Stimulated activated CD8-positive, alpha-beta memory T cell treated with anti-CD3 and anti-CD28 coated beads, Interleukin-2, amount 100 ng/mL, for 1 hour (primary cell): ENCODE data around the gene SLC7A6.

Source experiments
- DNase-seq, 2 donors: peaks; one replicate each; pipeline ENCODE4 v3.0.0-alpha.2; 2020; ENCODE audit warnings: low read depth in 2 of 2

SLC7A6 gene

DNA sequence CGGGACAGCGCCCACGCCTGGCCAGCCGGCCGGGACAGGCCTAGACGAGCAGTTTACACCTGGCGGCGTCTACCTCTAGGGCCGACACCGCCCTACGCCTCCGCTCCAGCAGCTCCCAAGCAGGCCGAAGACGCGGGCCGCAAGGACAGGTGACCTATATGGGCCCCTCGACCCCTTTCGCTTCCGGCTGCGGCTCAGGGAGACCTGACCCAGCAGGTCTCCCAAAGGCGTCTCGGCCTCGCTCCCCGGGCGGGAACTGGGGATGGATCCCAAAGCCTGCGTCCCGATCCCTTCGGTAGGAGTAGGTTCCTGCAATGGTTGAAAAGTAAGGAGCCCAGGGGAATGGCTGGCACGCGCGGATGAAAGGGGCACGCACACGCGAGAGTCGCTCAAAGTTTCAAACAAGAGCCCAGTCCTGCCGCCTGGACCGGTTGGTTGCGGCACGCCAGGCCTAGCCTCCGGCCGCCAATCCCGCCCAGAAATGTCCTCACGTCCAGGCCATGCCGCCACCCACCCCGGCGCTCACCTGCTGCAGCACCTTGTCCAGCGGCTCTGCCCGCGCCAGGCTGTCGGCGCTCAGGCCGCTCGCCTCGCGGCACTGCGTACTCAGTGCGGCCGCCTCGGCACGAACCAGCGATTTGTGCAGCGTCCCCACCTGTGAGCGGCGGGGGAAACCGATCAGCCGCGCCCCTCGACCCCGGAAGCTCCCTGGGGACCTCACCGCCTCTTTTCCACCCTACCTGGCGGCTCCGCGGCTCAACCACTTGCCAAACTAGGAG is 29.0 kb upstream of the SLC7A6 start:
- DNase-seq = no peak

DNA sequence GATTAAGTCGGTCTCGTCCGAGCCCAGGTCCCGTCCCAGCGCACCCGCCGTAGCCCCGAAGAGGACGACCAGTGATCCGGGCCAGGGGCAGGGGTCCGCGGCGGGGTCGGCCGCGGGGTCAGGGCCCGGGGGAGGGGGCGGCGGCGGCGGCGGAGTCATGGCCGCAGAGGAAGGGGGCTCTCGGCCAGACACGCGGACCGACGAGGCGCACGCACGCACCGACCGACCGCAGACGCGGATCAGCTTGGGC is 28.5 kb upstream of the SLC7A6 start, which contains the start of gene ESRP2:
TSS of gene ESRP2 (minus strand) at position 241 of the 250 bp plus-strand sequence. CDS start at position 159, 82 bp downstream.
- DNase-seq = no peak

DNA sequence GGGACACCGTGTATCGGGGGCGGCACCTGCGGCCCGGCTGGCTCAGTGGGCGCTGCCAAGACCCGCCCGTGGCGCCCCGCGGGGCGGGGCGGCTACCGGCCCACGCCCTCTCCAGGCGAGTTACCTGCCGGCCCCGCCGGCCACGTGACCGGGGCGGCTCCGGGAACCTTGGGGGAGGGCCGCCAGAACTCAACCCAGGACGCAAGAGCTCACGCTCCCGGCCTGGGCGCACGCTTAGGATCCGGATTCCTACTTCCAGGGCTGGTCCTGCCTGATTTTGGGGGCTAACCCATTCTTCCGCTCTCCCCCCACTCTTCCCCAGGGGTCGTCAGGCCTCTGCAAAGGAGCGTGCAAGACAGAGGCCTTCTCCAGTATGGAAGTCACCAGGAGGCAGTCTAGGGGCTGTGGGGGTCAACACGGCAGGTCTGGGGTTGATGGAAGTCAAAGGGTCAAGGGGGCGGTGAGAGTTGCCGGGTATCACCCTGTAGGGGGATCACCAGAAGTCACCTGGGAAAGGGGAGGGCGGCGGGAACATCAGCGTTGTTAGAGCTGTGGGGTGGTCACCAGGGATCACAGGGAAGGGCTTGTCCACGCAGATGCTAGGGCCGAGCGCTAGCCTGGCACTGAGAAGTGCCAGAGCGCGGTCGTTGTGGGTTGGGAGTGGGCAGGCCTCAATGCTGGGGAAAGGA is 28.0 kb upstream of the SLC7A6 start:
- DNase-seq = no peak

DNA sequence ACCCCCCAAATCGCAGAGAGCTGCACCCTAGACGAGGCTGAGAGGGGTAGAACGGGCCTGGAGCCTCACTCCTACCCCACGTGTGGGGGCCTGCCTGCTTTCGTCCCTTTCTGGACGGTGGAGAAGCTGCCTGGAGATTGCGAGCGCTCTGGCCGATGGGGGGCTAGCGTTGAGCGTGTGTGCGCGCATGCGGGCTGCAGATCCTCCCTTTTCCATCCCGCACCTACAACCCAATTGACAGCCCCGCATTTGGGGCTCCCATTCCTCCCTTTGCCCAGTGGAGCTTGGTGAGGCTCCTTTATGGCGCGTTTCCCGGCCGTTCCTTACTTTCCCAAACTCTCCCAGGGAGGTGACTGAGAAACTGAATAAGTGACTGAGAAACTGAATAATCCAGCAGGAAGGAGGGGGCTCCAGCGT is 27.5 kb upstream of the SLC7A6 start:
- DNase-seq = no peak

DNA sequence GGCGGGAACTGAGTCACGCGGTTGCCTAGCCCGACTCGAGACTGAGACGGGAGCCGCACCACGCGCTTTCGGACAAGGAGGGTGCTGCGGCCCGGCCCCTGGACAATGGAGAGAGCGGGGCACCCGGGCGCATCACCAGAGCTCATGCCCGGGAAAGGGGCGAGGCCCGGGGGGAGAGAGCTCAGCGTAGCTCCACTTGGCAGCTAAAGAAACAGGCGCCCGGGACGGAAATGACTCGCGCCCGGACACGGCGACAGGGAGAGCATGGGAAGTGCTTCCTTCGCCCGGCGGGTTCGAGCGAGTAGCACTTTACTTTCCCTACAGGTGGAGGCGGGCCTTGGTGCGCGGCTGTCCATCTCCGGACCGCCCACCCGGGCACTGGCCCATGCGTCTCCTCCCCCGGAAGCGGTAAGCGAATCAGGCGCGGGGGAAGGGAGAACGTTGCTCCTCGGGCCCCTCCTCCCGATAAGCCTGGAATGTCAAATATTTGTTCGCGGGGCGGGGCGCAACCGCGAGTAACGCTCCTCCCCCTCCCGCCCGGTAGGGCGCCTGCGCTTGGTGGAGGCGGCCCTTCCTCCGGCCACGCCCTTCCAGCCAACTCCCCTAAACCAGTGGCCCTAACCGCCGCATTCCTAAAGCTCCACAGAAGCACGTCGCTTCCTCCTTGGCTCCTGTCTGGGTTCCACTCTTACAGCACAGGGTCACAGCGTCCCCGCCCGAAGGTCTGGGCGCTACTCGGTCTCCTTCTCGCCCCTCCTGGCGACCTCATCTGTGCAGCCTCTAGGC is 26.9 kb upstream of the SLC7A6 start:
- peak; percentile 69 to 74 for DNase-seq

DNA sequence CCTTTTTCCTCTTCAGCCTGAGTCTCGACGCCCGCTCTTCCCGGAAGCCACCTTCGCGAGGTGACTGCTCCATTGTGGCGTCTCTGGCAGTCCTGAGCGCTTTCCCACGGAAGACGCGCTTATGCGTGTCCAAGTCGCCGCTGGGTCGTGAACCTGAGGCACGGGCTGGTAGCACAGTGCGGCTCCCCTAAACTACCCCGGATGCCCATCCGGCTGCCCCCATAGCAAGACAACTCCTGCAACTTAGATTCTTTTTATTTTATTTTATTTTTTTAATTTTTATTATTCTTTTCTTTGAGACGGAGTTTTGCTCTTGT is 26.3 kb upstream of the SLC7A6 start:
- no peak for DNase-seq

DNA sequence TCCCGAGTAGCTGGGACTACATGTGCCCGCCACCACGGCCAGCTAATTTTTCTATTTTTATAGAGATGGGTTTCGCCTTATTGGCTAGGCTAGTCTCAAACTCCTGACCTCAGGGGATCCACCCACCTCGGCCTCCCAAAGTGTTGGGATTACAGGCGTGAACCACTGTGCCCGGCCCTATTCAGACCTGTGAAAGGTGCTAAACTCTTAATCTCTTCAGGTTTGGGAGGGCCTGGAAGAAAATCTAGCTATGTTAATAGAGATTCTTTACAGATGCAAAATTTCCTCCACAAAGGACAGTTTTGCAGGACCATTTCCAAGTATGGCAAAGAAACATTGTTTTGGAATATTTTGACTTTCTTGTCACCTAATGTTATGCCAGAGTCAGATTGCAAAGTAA is 22.2 kb upstream of the SLC7A6 start:
- DNase-seq = no peak

DNA sequence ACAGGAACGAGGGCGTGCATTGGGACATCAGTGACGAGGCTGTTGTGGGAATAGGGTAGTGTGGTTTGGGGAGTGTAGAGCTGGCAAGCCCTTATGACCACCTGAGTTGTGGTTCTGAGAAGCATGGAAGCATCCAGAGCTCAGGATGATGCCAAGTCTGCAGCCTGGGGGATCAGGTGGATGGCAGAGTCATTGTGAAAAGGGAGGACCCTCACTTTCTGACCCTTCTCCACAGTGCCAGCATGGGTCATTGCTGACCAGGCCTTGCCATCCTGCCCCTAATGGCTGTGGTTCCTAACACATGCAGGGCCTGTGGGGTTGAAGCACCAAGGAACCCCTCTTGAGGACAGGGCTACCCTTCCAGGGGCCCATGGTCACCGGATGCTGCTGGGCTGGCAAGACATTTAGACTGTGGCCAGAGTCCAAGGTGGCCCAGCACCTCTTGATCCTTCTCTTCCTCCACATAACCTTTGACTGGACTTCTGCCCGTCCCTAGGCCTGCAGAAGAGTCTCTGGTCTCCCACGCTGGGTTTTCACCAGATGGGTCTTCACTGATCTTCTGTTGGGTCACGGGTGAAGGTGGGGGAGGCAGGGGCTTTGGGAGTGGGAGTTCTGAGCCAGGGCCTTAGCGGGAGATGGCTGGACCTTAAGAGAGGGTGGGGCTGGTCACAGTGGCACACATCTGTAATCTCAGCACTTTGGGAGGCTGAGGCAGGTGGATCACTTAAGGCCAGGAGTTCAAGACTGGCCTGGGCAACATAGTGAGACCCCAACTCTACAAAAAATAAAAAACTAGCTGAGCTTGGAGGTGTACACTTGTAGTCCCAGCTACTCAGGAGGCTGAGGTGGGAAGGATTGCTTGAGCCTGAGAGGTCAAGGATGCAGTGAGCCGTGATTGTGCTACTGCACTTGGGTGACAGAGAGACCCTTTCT is 21.1 kb upstream of the SLC7A6 start:
- DNase-seq = no peak

DNA sequence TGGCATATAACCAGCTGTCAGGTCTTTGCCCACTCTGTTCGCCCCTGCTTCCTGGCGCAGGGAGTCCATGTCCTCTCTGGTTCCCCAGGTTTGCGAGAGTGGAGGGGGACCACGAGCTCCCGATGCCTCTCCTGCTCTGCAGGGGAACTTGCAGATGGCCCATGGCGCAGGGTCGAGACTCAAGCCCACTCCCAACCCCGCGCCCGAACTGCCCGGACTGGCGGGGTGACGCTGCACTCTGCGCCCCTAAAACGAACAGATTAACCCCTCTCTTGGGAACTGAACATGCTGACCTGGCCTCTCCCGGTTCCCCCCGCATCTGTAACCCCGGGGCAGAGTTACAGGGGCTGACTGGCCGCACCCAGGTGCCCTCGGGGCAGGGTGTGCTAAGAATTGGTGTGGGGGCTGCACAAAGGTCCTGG is 19.8 kb upstream of the SLC7A6 start:
- DNase-seq = no peak

DNA sequence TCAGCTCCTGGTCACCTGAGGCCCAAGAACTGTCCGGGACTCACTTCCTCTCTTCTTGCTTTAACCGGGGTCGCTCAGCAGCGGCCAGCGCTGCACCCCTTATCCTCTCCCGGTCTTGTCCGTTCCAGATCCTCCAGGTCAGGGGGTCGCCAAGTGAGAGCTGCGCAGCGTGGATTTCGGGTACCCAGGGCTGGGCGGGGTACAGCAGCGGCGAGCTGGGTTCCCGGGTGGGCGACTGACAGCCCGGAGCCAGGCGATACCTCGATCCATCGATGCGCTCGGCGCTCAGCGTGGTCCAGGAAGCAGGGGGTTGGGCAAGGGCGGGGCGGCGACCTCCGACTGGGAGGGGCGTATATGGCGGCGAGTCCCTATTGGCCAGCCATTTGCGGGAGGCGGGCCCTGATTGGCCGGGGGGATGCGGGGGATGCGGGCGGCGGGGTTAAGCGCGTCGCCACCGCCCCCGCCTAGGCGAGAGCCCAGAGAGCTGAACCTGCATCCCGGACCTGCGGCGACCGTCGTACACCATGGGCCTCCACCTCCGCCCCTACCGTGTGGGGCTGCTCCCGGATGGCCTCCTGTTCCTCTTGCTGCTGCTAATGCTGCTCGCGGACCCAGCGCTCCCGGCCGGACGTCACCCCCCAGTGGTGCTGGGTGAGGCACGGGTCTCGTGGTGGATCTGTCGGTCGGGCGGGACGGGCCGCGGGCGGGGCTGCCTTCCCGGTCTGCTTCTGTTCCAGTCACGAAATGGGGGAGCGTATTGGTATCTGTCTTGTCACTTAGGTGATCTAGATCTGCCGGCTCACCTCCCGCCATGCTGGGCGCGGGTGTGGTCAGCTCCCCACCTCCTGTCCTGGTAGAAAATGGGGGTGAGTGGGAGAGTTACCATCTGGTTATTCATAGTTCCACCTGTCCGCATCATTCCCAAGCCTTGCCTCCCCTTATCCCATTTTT is 19.1 kb upstream of the SLC7A6 start, which contains the start of gene PLA2G15:
TSS of gene PLA2G15 (plus strand) at position 471 of the 951 bp plus-strand sequence. CDS start at position 525, 54 bp downstream.
- peak; percentile 96 to 97 for DNase-seq

DNA sequence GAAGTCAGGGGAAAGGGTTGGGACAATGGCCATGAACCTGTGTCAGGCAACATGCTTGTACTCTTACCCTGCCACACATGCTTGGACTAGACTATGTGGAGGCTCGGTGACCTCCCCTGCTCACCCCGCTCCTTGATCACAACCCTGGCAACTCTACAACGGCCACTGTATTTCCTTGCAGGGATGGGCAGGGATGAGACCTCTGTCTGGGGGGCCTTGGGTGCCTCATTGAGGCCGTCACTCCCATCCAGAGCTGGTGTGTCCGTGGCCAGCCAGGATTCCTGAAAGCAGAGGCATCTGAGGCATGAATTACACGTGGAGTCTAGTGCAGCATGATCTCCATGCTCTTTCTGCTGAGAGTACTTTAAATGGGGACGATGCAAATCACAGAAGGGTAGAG is 18.2 kb upstream of the SLC7A6 start:
- no peak for DNase-seq

DNA sequence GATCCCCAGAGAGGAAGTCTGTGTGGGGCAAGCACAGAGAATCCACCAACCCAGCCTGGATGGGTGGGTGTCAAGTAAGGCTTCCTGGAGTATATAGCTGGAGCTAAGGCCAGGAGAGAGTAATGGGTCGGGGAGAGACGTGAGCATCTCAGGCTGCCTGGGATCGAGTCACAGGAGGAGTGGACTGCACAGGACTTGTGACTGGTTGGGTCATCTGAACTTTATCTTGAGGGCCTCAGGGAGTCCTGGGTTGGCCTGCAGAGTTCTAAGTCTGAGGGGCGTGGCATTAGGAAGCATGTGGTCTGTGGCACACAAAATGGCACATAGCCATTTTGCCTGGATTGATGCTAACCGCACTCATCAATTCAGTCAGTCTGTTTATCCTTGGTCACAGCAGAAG is 17.7 kb upstream of the SLC7A6 start:
- DNase-seq = no peak

DNA sequence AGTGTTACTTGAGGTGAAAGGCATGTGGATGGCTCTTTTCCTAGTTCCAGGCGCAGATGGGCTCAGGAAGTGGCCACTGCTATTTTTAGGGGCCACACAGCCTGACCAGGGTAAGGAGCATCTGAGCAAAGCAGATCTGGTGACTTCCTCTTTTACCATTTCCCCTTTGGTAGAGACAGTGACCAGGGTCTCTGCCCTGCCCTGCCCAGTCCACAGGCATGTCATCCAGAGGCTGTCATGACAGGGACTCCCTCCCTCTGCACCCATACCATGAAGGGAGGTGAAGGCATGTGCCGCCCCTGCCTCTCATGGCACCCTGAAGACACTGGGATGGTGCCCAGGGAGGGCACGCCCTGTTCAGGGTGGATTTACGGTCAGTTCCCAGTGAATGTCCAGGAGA is 16.9 kb upstream of the SLC7A6 start:
- DNase-seq = no peak

DNA sequence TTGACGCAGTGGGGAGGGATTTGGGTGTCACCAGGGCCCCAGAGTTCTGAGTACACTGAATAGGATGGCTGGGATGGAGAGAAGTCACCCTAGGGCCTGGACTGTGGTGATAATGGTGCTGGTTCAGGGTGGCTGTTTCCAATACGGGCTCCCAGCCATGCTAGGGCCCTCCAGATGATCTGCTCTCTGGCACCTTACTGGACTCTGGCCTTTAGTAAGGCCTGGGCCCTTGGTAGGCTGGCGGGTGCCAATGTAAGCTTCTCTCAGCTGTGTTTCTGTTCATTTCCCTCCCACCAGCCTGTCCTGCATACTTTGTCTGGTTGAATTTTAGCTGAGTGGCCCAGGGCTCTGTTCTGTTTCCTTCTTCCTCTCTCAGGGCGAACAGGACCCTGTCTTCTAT is 16.4 kb upstream of the SLC7A6 start:
- no peak for DNase-seq

DNA sequence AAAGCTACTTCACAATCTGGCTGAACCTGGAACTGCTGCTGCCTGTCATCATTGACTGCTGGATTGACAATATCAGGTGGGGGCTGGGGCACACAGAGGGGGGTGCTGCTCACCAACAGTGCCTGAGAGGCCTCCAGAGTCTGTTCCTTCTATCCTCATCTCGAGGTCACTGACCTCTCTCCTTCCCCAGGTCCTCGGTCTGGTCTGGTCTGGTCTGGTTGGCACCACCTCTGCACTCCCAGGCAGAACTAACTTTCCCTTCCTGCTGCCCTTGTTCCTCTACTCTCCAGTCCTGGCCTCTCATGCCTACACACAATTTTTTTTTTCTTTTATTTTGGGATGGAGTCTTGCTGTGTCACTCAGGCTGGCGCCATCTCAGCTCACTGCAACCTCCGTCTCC is 15.0 kb upstream of the SLC7A6 start:
- no peak for DNase-seq

DNA sequence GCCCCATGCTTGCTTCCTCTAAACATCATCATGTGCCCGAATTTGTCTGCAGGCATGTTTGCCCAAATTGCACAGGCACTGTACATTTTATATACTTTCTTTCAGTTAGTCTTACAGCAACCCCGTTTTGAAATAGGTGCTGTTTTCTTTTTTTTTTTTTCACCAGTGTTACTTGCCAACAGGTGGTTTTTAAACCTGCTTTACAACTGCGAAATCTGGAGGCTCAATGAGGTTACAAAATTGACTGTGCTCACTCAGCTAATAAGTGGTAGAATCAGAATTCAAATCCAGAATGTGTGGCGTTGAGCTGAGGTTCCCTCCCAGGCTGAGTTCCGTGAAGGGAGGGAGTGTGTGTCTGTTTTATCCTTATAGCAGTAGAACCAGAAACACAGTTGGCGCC is 13.4 kb upstream of the SLC7A6 start:
- no peak for DNase-seq

DNA sequence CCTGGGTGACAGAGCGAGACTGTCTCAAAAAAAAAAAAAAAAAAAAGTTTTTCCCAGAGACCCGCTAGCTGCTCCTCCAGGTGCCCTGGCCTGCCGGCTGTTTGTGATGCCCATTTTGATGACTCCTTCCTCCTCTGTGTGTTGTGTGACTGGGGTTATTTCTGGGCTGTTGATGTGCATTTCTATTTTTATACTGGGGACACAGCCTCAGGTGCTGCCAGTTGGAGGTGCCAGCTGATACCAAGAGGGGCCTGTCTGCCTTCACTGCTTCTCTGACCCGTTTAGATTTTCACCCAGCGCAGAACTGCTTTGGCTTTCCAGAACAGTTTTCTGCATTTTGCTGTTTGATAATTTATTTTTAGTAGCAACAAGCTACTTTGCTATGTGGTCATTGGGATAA is 12.5 kb upstream of the SLC7A6 start:
- DNase-seq = no peak

DNA sequence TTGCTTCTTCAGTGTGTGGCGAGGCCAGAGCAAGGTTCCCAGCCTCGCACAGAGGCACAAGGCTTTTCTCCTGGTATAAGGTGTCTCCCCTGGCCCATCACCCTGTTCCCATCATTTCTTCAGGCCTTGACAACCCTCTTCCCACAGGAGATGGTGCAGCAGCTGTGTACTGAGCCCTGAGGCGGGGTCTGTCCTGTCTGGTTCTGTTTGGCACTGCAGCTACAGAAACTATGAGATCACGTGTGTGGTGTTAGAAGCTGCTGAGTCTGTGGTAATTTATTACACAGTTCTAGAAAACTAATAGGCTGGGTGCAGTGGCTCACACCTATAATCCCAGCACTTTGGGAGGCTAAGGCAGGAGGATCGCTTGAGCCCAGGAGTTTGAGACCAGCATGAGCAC is 11.9 kb upstream of the SLC7A6 start:
- no peak for DNase-seq

DNA sequence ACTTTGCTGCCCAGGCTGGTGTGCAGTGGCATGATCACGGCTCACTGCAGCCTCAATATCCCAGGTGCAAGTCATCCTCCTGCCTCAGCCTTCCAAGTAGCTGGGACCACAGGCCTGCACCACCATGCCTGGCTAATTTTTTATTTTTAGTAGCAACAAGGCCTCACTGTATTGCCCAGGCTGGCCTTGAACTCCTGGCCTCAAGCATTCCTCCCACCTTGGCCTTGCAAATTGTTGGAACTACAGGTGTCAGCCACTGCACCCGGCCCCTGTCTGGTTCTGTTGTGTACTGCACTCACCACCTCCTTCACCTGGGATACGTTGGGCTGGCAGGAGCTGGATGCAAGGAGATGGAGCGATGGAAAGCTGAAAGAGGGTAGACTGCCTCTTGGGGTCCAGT is 10.6 kb upstream of the SLC7A6 start:
- DNase-seq = no peak

DNA sequence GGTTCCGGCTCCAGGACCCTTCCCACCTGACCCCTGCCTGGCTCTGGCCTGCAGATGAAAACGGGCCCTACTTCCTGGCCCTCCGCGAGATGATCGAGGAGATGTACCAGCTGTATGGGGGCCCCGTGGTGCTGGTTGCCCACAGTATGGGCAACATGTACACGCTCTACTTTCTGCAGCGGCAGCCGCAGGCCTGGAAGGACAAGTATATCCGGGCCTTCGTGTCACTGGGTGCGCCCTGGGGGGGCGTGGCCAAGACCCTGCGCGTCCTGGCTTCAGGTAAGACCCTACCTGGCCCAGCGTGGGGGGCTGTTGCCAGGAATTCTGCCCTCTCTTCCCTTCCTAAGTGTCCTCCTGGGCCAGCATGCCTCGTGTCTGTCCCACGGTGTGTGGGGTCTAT is 8.6 kb upstream of the SLC7A6 start:
- DNase-seq = no peak
